HG03060 (cell line): ENCODE data around the gene TMEM183A.
"Not testable (repeated sequence)": the region's sequence is repeated elsewhere in the genome, so short reads cannot be mapped to it uniquely, and the experiment has no call there.

ENCODE experiments used
- ATAC-seq: cut with Tn5 transposase; IDR thresholded peaks from one replicate; pipeline ENCODE4 v1.9.1; 2021; ENCODE audit warnings: low read depth, moderate number of reproducible peaks; ENCODE audit not compliant: unreplicated experiment

TMEM183A gene

GRCh38 chr1:202987255-202987654 lies 19.9 kb upstream of the TMEM183A start:
- ATAC-seq: no peak

DNA sequence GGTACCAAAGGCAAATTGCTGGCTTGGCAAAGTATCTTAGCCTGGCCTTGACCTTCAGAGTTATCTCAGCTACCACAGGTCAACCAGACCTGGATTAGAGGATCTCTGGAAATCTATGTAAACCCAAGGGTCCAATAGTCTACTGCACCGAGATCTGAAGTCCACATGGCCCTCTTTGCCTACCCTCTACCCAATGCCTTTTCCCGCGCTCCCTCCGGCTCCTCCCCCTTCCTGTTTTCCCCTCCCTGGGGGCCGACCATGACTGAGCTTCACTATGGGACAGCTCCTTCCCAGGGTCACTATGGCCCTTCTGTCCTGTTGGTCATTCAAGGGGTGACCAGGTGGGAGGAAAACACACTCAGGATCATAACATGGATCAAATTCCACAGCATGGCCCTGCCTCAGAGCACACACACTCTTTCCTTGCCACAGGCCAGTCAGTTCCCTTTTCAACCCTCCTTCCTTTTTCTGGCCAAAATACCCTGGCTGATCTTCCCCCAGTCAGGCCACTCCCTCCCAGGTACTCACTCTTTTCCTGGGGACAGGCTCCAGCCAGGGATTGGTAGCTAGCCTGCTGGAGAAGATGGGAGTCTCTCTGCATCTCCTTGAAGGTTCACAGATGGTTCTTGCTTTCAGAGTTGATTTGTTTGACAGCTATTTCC lies 19.1 kb upstream of the TMEM183A start:
- no peak for ATAC-seq

DNA sequence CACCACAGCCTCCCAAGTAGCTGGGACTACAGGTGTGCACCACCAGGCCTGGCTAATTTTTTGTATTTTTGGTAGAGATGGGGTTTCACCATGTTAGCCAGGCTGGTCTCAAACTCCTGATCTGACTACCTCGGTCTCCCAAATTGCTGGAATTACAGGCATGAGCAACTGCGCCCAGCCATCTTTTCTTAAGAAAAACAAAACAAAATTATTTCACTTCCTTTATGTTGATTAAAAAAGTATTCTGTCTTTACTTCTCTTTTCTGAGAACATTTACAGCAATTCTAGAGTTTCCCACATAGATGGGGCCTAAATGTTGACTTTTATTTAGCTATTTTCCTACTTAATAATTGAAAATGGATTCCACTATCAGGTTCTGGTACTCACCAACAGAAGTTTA lies 17.3 kb upstream of the TMEM183A start:
- no peak for ATAC-seq

DNA sequence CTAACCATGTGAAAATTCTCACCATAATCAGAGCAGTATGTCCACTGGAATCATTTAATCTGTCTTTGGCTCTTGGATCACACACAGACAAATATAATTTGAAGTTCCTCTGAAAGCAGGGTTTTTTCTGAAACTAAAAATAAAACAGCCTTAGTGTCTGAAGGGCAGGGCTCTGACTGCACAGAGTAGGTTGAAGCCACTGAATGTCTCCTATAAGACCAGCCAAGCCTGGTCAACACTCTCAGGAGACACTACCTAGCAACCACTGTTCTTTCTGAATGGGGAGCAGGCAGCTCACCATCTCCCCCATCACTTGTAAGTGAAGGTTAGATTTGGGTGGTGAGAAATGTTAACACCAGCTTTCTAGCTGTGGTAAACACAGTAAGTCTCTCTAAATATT lies 16.1 kb upstream of the TMEM183A start:
- no peak for ATAC-seq

DNA sequence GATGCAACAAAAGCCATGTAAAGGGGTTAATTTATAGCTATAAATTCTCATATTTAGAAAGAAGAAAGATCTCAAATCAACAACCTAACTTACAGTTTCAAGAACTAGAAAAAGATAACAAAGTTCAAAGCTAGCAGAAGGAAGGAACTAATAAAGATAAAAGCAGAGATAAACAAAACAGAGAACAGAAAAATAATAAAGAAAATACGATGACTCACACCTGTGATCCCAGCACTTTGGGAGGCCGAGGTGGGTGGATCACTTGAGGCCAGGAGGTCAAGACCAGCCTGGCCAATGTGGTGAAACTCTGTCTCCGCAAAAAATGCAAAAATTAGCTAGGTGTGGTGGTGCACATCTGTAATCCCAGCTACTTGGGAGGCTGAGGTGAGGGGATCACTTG lies 12.4 kb upstream of the TMEM183A start:
- no peak for ATAC-seq

GRCh38 chr1:202998836-202999750 lies 8.1 kb upstream of the TMEM183A start:
- ATAC-seq: no peak

- no peak for ATAC-seq
These were observed 6.8 kb upstream of the TMEM183A start for GRCh38 chr1:203000217-203000944.

- ATAC-seq: no peak
These were observed 5.2 kb upstream of the TMEM183A start for GRCh38 chr1:203001986-203002385.

DNA sequence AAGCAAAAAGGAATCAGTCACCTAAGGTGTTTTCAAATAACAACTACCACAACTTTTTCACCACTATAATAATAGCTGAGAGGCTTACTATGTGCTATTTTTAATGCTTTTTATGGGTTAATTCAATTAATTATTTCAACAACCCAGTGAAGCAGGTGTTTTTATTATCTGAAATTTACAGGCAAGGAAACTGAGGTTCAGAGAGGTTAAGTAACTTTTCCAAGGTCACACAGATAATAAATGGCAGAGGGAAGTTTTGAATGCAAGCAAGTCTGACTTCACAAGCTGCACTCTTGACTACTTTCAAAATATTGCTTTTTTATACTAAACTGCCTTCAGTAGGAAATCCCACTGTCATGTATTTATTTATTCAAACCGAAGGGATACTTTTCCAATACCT lies 4.2 kb upstream of the TMEM183A start:
- ATAC-seq: no peak

GRCh38 chr1:203005395-203006142 lies 1.6 kb upstream of the TMEM183A start:
- not testable (repeated sequence) for ATAC-seq

GRCh38 chr1:203009185-203009584 lies 2.0 kb downstream of the TMEM183A start:
- no peak for ATAC-seq

GRCh38 chr1:203011582-203011981 lies 4.4 kb downstream of the TMEM183A start:
- no peak for ATAC-seq

- no peak for ATAC-seq
These were observed 9.9 kb downstream of the TMEM183A start for GRCh38 chr1:203017061-203017460.

GRCh38 chr1:203017692-203018091 lies 10.5 kb downstream of the TMEM183A start:
- ATAC-seq: no peak

- not testable (repeated sequence) for ATAC-seq
These were observed 15.7 kb downstream of the TMEM183A start for GRCh38 chr1:203022855-203023254.

DNA sequence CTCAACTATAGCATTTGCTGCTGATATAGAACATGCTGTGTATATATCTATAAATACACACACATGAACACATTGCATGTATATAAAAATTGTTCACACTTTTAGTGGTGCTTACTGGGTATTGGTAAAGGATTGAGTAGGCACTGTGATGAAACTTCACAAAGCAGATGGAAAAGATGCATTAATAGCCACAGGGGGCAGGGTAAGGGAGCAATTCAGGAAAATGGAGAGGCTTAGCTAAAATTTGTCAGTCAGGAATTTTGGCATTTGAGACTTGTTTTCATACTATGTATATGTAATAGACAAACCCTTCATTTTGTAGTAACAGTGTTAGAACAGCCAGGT lies 18.5 kb downstream of the TMEM183A start:
- no peak for ATAC-seq

DNA sequence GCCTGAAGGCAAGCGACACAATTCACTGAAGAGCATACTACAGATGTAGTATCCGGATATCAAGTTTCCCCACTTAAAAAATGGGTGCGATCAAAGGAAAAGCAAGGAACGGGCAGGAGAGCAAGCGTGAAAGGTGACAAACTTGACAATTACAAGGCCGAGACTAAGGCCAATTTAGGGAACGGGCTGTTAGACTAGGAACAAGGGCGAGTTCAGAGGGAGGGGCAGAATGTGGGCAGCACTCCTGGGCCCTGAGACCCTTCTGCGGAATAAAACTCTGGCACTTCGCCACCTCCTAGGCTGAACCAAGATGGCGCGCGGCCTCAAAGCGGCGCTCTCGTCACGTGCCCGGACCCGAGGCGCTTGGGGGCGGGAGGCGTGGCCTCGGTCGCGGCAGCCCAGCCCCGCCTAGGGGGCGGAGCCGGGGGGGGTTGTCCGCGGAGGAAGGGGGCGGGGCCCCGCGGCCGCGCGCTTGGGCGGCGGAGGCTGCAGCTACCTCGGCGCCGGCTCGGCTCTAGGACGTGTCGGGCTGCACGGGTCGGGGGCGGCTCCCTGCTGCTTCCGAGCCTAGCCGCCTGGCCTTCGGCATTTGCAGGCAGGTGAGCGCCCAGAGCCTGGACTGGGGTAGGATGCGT lies 19.0 kb downstream of the TMEM183A start, which contains the start of gene PPFIA4:
Gene PPFIA4 (plus strand): TSS at position 461 of the 635 bp plus-strand sequence. CDS start 12,518 bp downstream, outside the sequence.
- ATAC-seq: no peak

- no peak for ATAC-seq
These were observed 19.8 kb downstream of the TMEM183A start for GRCh38 chr1:203026666-203027663.
